ENCODE results near the gene UBE2E1.

- TF ChIP-seq EZH2 (IDR thresholded peaks at IDR 0.05; ENCODE audit: borderline replicate concordance, insufficient read depth, low read depth, low read length, poor library complexity, severe bottlenecking) (no peak), CTCF (IDR thresholded peaks at IDR 0.05) (no peak)
Measured at GRCh38 chr3:23824699-23825444, 19.1 kb downstream of the UBE2E1 start.

Data from B cell (primary cell).